HG02943 (cell line): ENCODE measurements around the gene PTGFRN.

Source experiments
- ATAC-seq: cut with Tn5 transposase; IDR thresholded peaks from one replicate; pipeline ENCODE4 v1.9.1; 2021; ENCODE audit warnings: mild to moderate bottlenecking, low read depth, moderate library complexity; ENCODE audit not compliant: unreplicated experiment

PTGFRN gene

GRCh38 chr1:117025568-117025967 is 115.9 kb downstream of the PTGFRN start:
- no peak for ATAC-seq

- no peak for ATAC-seq
Measured at GRCh38 chr1:117026361-117026760, 116.6 kb downstream of the PTGFRN start.

GRCh38 chr1:117029685-117030084 is 120.0 kb downstream of the PTGFRN start:
- ATAC-seq = no peak

- no peak for ATAC-seq
Measured at GRCh38 chr1:117030271-117030877, 120.7 kb downstream of the PTGFRN start.

- no peak for ATAC-seq
Measured at GRCh38 chr1:117032266-117032665, 122.5 kb downstream of the PTGFRN start.

- ATAC-seq = no peak
Measured at GRCh38 chr1:117032681-117033539, 123.2 kb downstream of the PTGFRN start.

- ATAC-seq = no peak
Measured at GRCh38 chr1:117033772-117034171, 124.1 kb downstream of the PTGFRN start.

- ATAC-seq = no peak
Measured at GRCh38 chr1:117034791-117035290, 125.1 kb downstream of the PTGFRN start.

GRCh38 chr1:117036018-117036461 is 126.3 kb downstream of the PTGFRN start:
- no peak for ATAC-seq

GRCh38 chr1:117037802-117038201 is 128.1 kb downstream of the PTGFRN start:
- ATAC-seq = no peak

- ATAC-seq = no peak
Measured at GRCh38 chr1:117038236-117038635, 128.5 kb downstream of the PTGFRN start.
